Activated CD4-positive, alpha-beta T cell treated with anti-CD3 and anti-CD28 coated beads, Interleukin-2, amount 10 ng/mL, durations not matched to agents 7 days and 5 days (primary cell): ENCODE results near the gene NWD2. TPM values are rescaled to one million over a fixed set of nuclear protein-coding genes. Genes with fewer than 3 reads are reported as not detected.
"Not testable (repeated sequence)": the region's sequence is repeated elsewhere in the genome, so short reads cannot be mapped to it uniquely, and the experiment has no call there.

Experiments used
- CTCF ChIA-PET: fragments of 350-600 bp; sonication (Branson Sonifier 250); formaldehyde crosslinking; loops from one replicate; lab custom pipeline; 2021; ENCODE audit warnings: antibody characterized with exemption; lab: Charles Lee
- POLR2A ChIA-PET: fragments of 350-600 bp; sonication (Branson Sonifier 250); formaldehyde crosslinking; loops from one replicate; lab custom pipeline; 2021; ENCODE audit warnings: antibody characterized with exemption; lab: Charles Lee
- DNase-seq: peaks from one replicate; pipeline ENCODE4 v3.0.0-alpha.2; 2020
- H3K27ac Mint-ChIP-seq: one replicate; pipeline ENCODE4 v1.8.0; 2021; ENCODE audit warnings: mild to moderate bottlenecking, moderate library complexity, mixed read lengths
- H3K27me3 Mint-ChIP-seq: one replicate; pipeline ENCODE4 v1.8.0; 2021; ENCODE audit warnings: mixed read lengths
- H3K36me3 Mint-ChIP-seq: one replicate; pipeline ENCODE4 v1.8.0; 2021; ENCODE audit warnings: low read depth, mixed read lengths
- H3K4me1 Mint-ChIP-seq: one replicate; pipeline ENCODE4 v1.8.0; 2021; ENCODE audit warnings: mixed read lengths
- H3K4me3 Mint-ChIP-seq: one replicate; pipeline ENCODE4 v1.8.0; 2021; ENCODE audit warnings: mild to moderate bottlenecking, moderate library complexity, mixed read lengths
- H3K9me3 Mint-ChIP-seq: one replicate; pipeline ENCODE4 v1.8.0; 2021; ENCODE audit warnings: mixed read lengths
- microRNA-seq: library from miRNA; unstranded; fragments of <30 nt; microRNA quantifications from one replicate; pipeline ENCODE4 v1.2.0, GENCODE V29; 2021; ENCODE audit warnings: borderline microRNAs expressed, borderline replicate concordance
- total RNA-seq, 2 experiments: library from RNA; stranded (reverse); gene quantifications; one replicate each; pipeline ENCODE4 v1.2.3, GENCODE V29; 2021

NWD2 gene
- total RNA-seq, 2 experiments from 2014 or later, result not detected

DNA sequence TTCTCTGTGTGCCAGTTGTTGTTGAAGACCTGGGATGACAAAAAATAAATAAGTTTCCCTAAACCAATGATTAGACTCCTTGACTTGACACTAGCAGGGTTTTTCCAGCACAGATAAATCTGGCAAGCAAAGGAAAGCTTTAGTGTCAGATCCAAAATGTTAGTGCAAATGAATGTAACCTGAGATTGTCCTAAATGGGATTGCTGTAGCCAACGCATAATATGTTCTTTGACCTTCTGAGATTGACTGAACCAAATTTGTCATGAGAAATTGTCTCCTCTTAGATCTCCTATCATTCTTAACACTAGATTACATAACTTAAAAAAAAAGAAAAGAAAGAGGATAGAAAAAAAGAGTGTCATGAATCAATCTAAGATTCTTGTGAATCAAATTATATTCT is 245.2 kb downstream of the NWD2 start:
- peaks cover 3% of the 10 kb centered on the region for H3K27me3 Mint-ChIP-seq
- H3K36me3 Mint-ChIP-seq, result no peaks in the 10 kb centered on the region
- H3K9me3 Mint-ChIP-seq, result no peaks in the 10 kb centered on the region
- no peaks in the 10 kb centered on the region for H3K4me1 Mint-ChIP-seq
- no peak overlapping the region for H3K27ac Mint-ChIP-seq
- no peak for DNase-seq
- POLR2A ChIA-PET, result no interaction called here
- H3K4me3 Mint-ChIP-seq, result no peak overlapping the region
- CTCF ChIA-PET, result no interaction called here

DNA sequence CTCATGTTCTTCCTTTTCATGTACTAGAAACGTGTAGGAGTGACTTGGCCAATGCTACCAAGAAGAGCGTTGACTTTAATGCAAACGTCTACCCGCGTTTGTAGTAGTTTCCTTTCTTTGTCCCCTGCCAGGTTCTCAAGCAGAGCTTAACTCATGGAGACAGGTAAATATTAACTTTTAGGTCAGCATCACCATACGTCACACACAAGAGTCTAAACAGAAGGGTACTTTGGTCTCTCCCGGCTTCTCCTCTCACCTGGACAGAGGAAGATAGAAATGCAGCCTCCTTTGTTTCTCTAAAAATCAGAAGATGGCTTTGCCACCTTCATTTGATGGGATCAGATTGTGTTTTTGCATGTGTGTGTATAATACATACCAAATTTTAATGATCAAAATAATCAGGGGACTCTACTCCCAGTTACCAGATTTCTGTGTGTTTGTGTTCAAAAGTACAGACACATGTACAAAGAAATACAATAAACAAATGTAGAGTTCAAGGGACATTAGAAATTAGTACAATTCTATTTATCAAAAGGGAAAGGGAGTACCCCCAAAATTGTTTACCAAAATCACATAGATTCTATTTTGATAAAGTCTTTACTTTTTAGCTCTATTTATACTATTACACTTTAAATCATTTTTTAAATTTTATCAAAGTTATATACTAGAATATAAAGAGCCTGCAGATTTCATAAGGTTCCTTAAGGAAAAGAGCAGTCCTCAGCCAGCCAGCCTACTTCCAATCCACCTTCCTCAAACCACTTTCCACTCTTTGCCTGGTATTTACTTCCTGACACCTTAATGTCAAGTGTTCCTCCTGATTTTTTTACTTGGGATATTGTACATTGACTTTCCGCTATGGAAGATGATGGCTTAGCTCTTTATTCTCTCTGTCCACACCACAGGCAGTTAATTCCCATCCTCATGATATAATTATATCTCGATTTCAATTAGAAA is 246.1 kb downstream of the NWD2 start:
- no peak for DNase-seq
- Mint-ChIP-seq H3K4me3 (no peak overlapping the region), H3K36me3 (no peaks in the 10 kb centered on the region), H3K9me3 (no peaks in the 10 kb centered on the region), H3K4me1 (no peaks in the 10 kb centered on the region), H3K27ac (no peak overlapping the region), H3K27me3 (peaks cover 3% of the 10 kb centered on the region)
- ChIA-PET CTCF (no interaction called here), POLR2A (no interaction called here)

DNA sequence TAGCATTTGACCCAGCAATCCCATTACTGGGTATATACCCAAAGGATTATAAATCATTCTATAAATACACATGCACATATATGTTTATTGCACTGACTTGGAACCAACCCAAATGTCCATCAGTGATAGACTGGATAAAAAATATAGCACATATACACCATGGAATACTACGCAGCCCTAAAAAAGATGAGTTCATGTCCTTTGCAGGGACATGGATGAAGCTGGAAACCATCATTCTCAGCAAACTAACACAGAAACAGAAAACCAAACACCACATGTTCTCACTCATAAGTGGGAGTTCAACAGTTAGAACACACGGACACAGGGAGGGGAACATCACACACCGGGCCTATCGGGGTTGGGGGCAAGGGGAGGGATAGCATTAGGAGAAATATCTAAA is 250.8 kb downstream of the NWD2 start:
- H3K27me3 Mint-ChIP-seq, H3K9me3 Mint-ChIP-seq, H3K27ac Mint-ChIP-seq, H3K4me1 Mint-ChIP-seq, H3K4me3 Mint-ChIP-seq, POLR2A ChIA-PET, DNase-seq, H3K36me3 Mint-ChIP-seq: not testable (repeated sequence)
- CTCF ChIA-PET, result interaction anchor here (0.6 kb wide), 1 partner anchor 23 kb away, joined by 3 read pairs; no protein-coding TSS in a partner anchor

Small RNA genes within 50 kb of the gene (microRNA-seq; reads per million reads assigned to microRNA genes)
- not detected for gene MIR4801
